Activated T-helper 17 cell treated with anti-CD3 and anti-CD28 coated beads, Interleukin-2, amount 50 U/mL, for 72 hours (primary cell): Measurements from ENCODE around the gene CCL20. TPM values are rescaled to one million over a fixed set of nuclear protein-coding genes. Genes with fewer than 3 reads are reported as not detected.

Experiments
- ATAC-seq: fragments of 150-1000 bp; cut with Tn5 transposase; replicated peaks from 2 replicates; pipeline ENCODE4 v1.10.0; 2021; ENCODE audit warnings: mild to moderate bottlenecking, moderate library complexity
- H3K27ac Mint-ChIP-seq: one replicate; pipeline ENCODE4 v1.8.0; 2022; ENCODE audit warnings: mixed read lengths
- H3K27me3 Mint-ChIP-seq: one replicate; pipeline ENCODE4 v1.8.0; 2022; ENCODE audit warnings: mixed read lengths
- H3K36me3 Mint-ChIP-seq: one replicate; pipeline ENCODE4 v1.8.0; 2022; ENCODE audit warnings: low read depth, mild to moderate bottlenecking, mixed read lengths
- H3K4me1 Mint-ChIP-seq: one replicate; pipeline ENCODE4 v1.8.0; 2022; ENCODE audit warnings: mixed read lengths
- H3K4me3 Mint-ChIP-seq: one replicate; pipeline ENCODE4 v1.8.0; 2022; ENCODE audit warnings: mild to moderate bottlenecking, mixed read lengths
- H3K9me3 Mint-ChIP-seq: one replicate; pipeline ENCODE4 v1.8.0; 2022; ENCODE audit warnings: mixed read lengths
- total RNA-seq, 2 donors: library from RNA; stranded (reverse); gene quantifications; one replicate each; pipeline ENCODE4 v1.2.3, GENCODE V29; 2022

CCL20 gene
- total RNA-seq, 2 donors from 2014 or later: 36.1 to 137 TPM

DNA sequence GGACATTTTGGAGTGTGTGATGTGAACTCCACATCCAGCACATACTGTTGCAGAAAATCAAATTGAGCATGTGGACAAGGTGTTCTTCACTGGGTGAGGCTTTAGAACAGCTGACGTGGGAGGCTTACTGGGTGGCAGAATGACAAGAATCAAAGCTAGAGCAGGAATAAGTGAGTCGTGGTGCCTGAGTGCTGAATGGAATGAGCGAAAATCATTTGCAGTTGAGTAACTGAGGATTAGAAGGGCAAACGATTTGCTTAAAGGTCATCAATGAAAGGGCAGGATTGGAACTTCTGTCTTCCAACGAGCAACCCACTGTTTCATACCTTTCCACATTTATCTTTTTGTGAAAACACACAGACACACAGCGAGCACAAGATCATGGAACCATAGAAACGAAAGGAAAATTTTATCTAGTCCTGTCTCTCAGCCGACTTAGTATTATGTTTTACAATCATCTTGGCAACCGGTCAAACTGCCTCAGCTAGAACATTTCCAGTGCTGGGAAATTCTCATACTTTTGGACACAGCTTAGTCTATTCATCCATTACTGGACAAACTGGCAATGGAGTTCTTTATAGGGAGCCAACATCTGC, 50.6 kb downstream of the CCL20 start:
- Mint-ChIP-seq H3K4me1 (peaks cover 11% of the 10 kb centered on the region), H3K36me3 (no peaks in the 10 kb centered on the region), H3K9me3 (no peaks in the 10 kb centered on the region), H3K27me3 (no peaks in the 10 kb centered on the region), H3K27ac (no peak overlapping the region), H3K4me3 (no peak overlapping the region)
- ATAC-seq: no peak

DNA sequence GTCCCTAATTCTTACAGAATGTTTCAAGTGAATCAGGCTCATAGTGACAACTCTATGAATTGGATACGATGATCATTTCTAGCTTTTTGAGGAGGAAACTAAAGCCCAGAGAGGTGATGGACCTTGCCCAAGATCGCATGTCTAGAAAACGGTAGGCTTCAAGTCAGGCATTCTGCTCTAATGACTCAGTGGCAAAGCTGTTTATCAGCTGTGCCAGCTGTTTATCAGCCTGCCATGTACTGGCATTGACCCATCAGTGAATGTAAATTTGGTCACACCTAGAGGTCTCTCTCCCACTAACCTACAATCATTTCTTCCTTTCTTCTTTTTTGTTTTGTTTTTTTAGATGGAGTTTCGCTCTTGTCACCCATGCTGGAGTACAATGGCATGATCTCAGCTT, 51.6 kb downstream of the CCL20 start:
- no peak overlapping the region for H3K4me3 Mint-ChIP-seq
- H3K27ac Mint-ChIP-seq: no peak overlapping the region
- ATAC-seq: no peak
- no peaks in the 10 kb centered on the region for H3K27me3 Mint-ChIP-seq
- no peaks in the 10 kb centered on the region for H3K9me3 Mint-ChIP-seq
- no peaks in the 10 kb centered on the region for H3K36me3 Mint-ChIP-seq
- peaks cover 9% of the 10 kb centered on the region for H3K4me1 Mint-ChIP-seq

Other genes starting within 250 kb of the CCL20 start
- gene SCYGR2, start 214.9 kb upstream of the CCL20 start, total RNA-seq: not detected
- gene SCYGR3, start 199.0 kb upstream of the CCL20 start, total RNA-seq: not detected
- gene SCYGR4, start 196.3 kb upstream of the CCL20 start, total RNA-seq: not detected
- gene SCYGR5, start 147.0 kb upstream of the CCL20 start, total RNA-seq: not detected
- gene SLC19A3, start 95.8 kb upstream of the CCL20 start, total RNA-seq: not detected
- not detected for gene SCYGR6, start 89.1 kb upstream of the CCL20 start, total RNA-seq
- not detected for gene SCYGR7, start 85.5 kb upstream of the CCL20 start, total RNA-seq
- not detected for gene SCYGR8, start 67.9 kb upstream of the CCL20 start, total RNA-seq
- under 1 TPM in 1 of 2 donors, not detected in 1; 0.24 TPM for gene DAW1, start 57.8 kb downstream of the CCL20 start, total RNA-seq